Omental fat pad (tissue), 4 donors: ENCODE results near the gene ASAP2. TPM values are rescaled to one million over a fixed set of nuclear protein-coding genes. Genes with fewer than 3 reads are reported as not detected.

Experiments used
- ATAC-seq: fragments of 150-250 bp; one replicate; pipeline ENCODE4 v1.9.1; 2016; ENCODE audit warnings: mild to moderate bottlenecking, moderate library complexity; ENCODE audit not compliant: low FRiP score
- DNase-seq: peaks from one replicate; pipeline ENCODE4 v3.0.0-alpha.2; 2019; ENCODE audit warnings: low spot score
- total RNA-seq, 4 donors: library from RNA; depleted of rRNA; stranded (reverse); fragments of >200 nt; gene quantifications; one replicate each; pipeline ENCODE4 v1.1.0, GENCODE V29; 2016
- TF ChIP-seq, protein P1 (sequence below), 3 donors: fragments of 450-650 bp; IDR thresholded peaks; one replicate each; pipeline ENCODE4 v1.5.1; 2016 to 2017; ENCODE audit warnings: antibody characterized with exemption in 3 of 3, mild to moderate bottlenecking in 3 of 3, moderate library complexity in 2 of 3

Gene ASAP2
- total RNA-seq, 4 donors from 2014 or later, result 16.8 to 57.4 (median 22.8) TPM

DNA sequence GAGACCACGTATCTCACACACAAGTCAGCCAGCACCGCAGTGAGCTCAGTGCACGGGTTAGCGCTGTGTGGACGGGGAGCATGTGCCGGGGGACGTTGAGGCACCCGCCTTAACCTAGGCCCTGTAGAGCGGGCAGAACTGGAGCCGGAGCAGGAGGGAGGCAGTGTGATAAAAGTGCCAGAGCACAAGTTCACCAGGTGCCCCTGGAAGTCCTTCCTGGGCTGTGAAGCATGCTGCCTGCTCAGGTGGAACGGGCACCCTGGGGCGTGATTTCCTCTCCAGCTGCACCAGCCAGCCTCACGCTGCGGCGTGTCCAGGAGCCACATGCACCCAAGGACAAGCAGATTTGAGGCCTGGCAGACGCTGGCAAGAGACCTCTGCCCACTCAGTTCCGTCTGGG, 166.4 kb downstream of the ASAP2 start:
- ATAC-seq (no peak), DNase-seq (no peak)
- TF ChIP-seq, protein P1, sequence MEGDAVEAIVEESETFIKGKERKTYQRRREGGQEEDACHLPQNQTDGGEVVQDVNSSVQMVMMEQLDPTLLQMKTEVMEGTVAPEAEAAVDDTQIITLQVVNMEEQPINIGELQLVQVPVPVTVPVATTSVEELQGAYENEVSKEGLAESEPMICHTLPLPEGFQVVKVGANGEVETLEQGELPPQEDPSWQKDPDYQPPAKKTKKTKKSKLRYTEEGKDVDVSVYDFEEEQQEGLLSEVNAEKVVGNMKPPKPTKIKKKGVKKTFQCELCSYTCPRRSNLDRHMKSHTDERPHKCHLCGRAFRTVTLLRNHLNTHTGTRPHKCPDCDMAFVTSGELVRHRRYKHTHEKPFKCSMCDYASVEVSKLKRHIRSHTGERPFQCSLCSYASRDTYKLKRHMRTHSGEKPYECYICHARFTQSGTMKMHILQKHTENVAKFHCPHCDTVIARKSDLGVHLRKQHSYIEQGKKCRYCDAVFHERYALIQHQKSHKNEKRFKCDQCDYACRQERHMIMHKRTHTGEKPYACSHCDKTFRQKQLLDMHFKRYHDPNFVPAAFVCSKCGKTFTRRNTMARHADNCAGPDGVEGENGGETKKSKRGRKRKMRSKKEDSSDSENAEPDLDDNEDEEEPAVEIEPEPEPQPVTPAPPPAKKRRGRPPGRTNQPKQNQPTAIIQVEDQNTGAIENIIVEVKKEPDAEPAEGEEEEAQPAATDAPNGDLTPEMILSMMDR (IDR thresholded peaks at IDR 0.05), result no peak

DNA sequence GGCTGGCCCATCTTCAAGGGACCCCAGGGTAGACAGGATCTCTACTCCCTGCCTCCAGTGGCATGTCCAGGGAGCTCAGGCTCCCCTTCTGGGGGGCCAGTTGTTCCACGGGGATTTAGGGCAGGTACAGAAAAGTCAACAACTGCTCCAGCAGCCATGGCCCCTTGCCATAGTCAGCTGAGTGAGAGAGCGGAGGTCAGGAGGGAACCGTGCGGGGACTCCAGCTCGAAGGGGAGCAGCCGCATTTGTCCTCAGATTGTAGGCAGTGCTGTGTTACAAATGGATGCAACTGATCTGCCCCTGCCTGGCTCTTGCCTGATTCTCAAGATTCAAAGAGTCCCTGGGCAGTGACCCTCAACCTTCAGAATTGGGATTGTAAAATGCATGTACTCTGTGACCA, 166.9 kb downstream of the ASAP2 start:
- TF ChIP-seq, protein P1 (IDR thresholded peaks at IDR 0.05), result no peak
- DNase-seq (no peak), ATAC-seq (no peak)

DNA sequence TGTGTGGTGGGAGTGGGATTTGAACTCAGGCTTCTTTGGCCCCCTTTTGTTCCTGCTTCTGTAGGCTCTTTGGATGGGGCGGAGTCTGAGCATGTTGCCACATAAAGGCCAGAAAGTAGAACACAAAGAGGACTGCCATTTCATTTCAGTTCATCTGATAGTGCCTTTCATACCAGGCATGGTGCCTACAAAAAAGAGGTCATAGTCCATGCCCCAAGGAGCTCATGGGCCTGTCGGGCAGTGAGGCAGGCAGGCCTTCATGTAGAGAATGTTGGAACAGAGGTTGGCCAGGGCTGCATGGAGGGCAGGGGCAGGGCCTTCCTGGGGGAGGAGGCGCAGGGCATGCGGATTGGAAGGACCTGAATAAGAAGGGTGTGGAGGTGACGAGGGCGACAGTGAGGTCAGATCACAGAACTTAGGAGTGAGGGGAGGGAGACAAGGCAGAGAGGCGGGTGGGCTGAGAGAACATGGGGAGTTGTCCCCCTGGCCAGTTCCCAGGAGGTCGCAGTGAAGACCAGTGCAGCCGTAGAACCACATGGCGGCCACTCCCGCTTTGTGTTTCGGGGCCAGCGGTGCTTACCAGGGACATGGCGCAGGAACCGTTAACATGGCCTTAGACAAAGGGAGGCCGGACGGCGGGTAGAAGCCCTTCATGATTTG, 167.6 kb downstream of the ASAP2 start:
- DNase-seq (no peak), ATAC-seq (no peak)
- TF ChIP-seq, protein P1 (IDR thresholded peaks at IDR 0.05), result no peak

DNA sequence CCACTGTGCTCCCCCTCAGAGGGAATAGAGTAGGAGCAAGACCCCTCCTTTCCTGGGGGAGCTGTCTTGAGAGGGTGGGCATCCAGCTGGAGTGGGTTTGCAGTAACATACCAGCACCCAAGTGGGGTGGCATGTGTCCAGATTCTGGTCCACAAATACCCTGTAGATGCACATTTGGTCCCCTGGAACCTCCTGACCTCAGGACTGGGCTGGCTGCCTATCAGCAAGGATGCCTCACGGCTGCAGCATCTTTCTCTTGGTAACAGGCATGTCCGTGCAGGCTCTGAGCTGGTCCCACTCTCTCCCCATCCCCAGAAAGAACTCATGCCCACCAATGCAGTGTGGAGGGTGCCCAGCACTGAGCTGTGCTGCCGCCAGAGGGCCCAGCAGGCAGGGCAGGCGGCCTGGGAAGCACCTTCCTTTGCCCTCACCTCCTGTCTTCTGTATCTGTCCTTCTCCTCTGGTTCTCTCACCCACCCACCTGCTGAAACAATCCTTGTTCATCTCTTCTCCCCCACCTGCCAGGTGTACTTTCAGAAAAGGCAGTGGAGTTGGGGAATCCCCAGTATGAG, 169.3 kb downstream of the ASAP2 start:
- DNase-seq (no peak), ATAC-seq (no peak)
- TF ChIP-seq, protein P1 (IDR thresholded peaks at IDR 0.05), result no peak

DNA sequence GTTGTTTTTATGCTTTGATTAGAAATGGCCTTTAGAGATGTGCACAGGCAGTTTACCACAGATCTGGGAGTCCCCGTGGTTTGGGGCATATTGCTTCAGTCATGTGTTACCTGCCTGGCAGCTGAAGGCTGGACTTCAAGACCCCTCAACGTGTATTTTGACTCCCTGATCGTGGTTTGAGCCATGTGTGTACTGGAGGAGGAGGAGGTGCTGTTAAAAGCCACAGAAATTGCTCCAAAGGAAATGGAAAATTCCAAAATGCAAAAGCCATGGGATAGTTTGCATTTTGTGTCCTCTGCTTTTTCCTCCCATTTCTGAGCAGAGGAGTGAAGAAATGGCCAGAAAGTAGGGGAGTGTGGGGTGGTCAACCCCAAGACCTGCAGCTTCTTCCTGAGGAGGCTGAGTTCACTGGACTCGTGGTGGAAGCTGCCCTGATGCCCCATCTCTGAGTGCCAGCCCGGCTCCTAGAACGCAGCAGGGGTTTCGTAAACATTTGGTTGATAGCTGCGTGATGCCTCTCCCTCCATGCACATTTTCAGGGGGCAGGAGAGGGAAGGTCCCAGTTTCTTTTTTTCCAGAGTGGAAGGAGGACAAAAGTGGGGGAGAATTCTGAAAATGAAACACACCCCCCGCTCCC, 171.0 kb downstream of the ASAP2 start:
- TF ChIP-seq, protein P1 (IDR thresholded peaks at IDR 0.05), result no peak
- no peak for ATAC-seq
- DNase-seq, result no peak

DNA sequence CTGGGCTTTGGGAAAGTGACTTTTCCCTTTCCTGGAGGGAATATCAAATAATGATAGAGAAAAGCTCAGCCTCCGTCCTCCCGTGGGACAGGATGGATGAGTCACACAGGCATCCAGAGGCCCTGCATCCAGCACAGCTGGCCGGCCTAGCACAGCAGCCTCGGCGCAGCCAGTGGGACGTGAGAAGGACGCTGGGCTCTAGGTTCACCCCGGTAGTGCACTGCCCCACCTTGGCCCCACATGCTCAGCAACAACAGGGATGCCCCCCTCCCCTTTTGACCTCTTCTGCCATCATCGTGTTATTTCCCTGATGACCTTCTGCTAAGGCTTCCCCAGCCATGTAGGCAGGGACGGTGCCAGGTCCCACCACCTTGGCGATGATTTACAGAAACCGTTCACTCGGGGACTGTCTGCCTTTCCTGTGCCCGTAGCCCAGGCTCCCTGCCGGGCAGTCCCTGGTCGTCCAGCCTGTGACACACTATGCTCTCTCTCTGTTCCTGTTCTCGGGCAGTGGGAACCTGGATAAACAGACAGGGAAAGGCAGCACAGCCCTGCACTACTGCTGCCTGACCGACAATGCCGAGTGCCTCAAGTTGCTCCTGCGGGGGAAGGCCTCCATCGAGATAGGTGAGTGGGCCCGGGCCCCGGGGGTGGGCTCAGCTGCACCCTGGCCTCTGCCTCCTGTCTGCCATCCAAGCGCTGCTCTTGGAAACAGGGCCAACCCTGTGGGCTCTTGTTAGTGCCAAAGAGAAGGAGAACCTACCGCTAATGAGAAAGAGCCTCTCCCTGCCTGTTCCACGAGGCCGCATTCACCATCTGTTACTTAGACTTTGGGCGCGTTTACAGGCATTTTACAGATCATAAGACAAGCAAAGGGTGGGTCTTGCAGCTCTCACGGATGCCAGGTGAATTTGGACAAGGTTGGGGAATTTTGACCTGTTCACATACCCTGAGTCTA, 172.1 kb downstream of the ASAP2 start:
- DNase-seq (no peak), ATAC-seq (no peak)
- TF ChIP-seq, protein P1 (IDR thresholded peaks at IDR 0.05), result no peak
